Esophagus muscularis mucosa (tissue), 2 donors: Measurements from ENCODE around the gene EIF1.

Experiments
- EP300 ChIP-seq: sonication (generic); formaldehyde crosslinking; IDR thresholded peaks from one replicate; pipeline ENCODE4 v1.6.1; 2017; ENCODE audit warnings: antibody characterized with exemption
- POLR2A ChIP-seq: fragments of 450-650 bp; IDR thresholded peaks from one replicate; pipeline ENCODE4 v1.6.1; 2017; ENCODE audit warnings: antibody characterized with exemption, moderate library complexity, mild to moderate bottlenecking, low read depth

- no peak for TF ChIP-seq POLR2A
- no peak for TF ChIP-seq EP300
Observed at GRCh38 chr17:41659427-41660212, 29.1 kb upstream of the EIF1 start.
